GM19025 (cell line): Measurements from ENCODE around the gene NEDD9.

Experiments used
- ATAC-seq: cut with Tn5 transposase; IDR thresholded peaks from one replicate; pipeline ENCODE4 v1.9.1; 2021; ENCODE audit warnings: mild to moderate bottlenecking, low read depth, moderate library complexity; ENCODE audit not compliant: unreplicated experiment

Gene NEDD9

DNA sequence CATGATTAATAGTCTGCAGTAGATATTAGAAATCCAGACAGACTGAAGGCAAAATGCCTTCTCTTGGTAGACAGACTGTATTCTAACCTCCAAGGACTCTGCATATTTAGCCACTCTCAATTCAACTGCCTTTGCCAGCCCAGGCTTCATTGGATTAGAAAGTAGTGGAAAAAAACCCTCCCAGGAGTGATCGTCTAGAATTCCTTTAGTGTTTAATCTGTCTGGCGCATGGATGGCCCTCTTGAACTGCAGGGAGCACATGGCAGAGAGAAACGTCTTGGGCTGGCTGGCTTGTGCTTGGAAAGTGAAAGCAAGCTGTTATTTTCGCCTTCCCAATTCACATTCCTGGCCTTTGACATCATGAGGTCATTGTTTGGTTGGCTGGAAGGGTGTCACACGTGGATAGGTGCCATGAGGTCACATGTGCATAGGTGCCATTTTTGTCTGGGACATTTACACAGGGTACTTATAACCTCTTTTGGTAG is 30.9 kb upstream of the NEDD9 start:
- ATAC-seq: no peak

DNA sequence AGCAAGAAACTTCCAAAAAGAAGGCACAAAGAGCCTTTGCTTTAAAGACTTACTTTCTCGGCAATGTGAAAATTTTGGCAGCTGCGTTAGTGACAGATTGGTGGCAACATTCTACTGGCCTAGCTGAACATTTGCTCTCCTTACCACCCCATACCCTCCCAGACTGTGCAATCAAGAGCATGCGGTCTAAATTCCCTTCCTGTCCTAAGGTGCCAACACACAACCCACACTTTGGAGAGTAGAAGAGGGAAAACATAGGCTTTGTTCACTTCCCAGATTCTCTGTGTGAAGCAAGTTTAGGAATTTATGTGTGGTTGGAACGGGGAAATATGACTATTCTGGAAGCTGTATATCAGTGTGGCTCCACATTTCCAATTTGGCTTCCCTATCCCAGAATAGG is 29.8 kb upstream of the NEDD9 start:
- no peak for ATAC-seq

- ATAC-seq: no peak
Observed at GRCh38 chr6:11260249-11261038, 28.0 kb upstream of the NEDD9 start.

GRCh38 chr6:11258260-11259237 is 26.1 kb upstream of the NEDD9 start:
- no peak for ATAC-seq

GRCh38 chr6:11255610-11256009 is 23.1 kb upstream of the NEDD9 start:
- ATAC-seq: no peak

GRCh38 chr6:11253594-11253993 is 21.1 kb upstream of the NEDD9 start:
- no peak for ATAC-seq

GRCh38 chr6:11251553-11252360 is 19.3 kb upstream of the NEDD9 start:
- no peak for ATAC-seq

DNA sequence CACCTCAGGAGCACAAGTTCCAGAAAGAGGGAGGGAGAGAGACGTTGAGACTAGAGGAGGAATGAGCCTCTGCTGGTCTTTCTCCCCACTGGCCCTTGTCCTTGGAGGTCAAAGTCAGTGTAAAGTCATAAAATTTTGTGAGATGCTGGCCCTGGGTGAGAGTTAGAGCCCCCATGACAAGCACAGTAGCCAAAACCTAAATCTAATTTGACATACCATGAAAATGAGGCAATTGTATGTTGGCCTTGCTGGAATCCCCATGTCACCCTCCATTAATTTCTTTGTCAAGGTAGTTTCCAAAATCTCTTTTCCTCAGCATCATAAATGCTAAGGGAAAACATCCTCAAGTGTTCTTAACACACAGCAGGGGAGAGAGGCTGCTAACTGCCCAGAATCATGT is 17.6 kb upstream of the NEDD9 start:
- no peak for ATAC-seq

DNA sequence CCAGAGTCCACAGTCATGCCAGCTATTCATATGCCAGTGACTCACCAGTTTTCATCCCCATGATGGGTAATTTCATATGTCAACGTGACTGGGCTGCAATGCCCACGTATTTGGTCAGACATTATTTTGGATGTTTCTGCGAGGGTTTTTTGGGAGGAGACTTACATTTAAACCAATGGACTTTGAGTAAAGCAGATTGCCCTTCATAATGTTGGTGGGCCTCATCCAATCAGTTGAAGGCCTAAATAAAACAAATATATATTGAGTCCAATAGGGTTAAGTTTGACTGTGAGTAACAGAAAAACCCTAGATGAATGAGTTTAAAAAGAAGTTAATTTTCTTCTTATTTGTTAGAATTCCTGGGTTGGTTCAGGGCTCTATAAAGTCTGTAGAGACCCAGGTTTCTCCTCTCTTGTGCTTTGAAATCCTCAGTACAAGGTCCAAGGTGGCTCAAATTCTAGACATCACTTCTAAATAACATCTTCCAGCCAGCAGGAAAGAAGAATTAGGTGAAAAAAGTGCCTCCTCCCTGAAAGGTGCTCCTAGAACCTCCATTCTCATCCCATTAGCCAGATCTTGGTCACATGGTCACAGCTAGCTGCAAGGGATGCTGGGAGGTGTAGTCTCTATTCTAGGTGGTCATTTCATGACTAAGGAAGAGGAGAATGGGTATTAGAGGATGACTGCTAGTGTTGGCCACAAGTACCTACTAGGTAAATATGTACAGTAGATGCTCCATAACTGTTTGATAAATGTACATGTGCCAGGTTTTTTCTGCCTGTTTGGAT is 16.7 kb upstream of the NEDD9 start:
- ATAC-seq: no peak

- ATAC-seq: no peak
Observed at GRCh38 chr6:11246722-11247121, 14.3 kb upstream of the NEDD9 start.

GRCh38 chr6:11245381-11246256 is 13.2 kb upstream of the NEDD9 start:
- no peak for ATAC-seq

DNA sequence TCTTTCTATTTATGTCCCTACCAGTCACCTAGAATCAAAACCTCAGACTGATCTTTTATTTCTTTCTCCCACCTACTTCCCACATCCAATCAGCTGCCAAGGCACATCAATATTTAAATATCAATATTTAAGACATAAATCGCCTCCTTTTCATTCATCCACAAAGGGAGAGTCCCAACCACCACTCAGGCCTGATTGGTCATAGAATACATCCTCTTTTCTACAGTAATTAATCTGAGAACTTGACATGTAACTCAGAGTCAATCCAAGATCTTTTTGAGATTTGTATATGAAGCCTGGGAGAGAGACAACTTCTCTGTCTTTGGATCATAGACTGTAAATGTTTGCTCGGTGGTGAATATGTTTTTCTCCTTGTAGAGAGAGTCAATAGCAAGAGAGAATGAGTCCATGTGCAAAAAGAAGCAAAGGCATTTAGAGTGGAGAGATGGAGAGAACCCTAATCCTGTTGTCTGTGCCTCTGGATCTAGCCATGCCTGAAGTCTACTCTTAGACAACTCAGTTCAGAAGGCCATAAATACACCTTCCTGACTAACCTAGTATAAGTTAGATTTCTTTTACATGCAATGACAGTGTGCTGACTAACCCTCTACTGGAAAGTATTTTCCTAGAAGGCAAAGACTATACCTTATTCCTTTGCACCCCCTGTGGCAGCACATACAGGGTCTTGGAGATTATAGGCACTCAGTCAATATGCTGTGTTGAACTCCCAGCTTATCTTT is 12.1 kb upstream of the NEDD9 start:
- no peak for ATAC-seq

- no peak for ATAC-seq
Observed at GRCh38 chr6:11243861-11244260, 11.4 kb upstream of the NEDD9 start.

- ATAC-seq: no peak
Observed at GRCh38 chr6:11242711-11243110, 10.2 kb upstream of the NEDD9 start.

DNA sequence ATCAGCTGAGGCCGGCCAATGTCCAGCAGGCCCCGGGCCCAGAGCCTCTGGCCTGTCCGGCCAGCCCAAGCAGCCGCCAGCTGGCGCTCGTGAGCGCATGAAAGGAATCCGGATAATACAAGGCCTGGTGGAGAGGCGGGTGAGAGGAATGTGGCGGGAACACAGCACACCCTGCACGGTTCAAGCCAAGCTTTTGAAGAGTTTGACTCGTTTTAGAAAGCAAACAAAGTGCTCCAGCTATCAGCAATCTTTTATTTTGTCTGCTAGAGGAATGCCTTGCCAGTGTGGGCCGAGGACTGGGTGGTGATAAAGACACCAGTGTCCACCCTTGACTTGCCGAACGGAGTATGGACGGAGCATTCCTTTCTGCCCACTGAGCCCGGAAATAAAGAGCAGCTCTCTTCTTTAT is 9.3 kb upstream of the NEDD9 start:
- no peak for ATAC-seq

DNA sequence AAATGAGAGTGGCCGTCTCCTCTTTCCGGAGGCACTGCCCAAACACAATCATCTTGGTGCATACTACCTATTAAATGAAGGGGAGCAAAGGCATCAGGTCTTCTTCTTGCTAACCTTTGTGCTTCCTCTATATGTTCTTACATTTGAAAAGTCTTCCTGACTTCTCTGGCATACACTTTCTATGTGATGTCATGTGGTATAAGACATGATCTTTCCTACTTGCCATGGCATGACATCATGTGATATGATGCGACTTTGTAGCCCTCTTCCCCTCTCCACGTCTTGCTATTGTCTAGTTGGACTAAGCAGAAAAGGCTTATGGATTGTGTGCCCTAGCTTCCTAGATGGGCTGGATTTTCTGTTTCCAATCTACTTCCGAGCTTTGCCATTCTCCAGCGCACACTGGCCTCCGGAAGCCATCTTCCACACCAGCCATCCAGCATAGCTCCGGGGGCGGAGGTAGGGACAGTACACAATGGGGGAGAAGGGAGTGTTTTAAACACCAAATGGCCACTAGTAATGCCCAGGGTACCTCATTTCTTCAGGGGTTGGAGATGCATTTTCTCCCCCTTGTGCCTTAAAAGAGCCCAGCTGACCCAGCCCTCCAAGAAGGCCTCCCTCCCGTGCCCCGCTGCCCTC is 8.8 kb upstream of the NEDD9 start:
- ATAC-seq: no peak

DNA sequence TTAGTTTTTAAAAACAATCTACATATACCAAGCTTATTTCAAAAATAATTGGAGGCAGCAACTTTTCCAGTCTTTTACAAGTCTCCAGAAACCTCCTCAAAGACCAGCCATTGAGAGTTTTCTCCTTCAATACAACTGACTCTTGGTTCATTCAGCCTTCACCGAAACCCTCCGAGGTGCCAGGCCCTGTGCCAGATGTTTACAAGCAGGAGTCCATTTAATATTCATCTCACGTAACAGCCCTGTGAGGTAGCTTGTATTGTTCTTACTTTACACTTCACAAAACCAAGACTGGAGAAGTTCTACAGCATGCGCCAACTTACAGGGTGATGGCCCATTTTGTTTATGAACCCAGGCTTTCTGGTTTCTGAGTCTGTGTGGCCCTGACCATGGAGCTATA is 5.5 kb upstream of the NEDD9 start:
- no peak for ATAC-seq

GRCh38 chr6:11237428-11237827 is 5.0 kb upstream of the NEDD9 start:
- ATAC-seq: no peak
